ENCODE measurements around the gene LIMS2.

LIMS2 gene

GRCh38 chr2:127619203-127619590 is 56.1 kb downstream of the LIMS2 start:
- no peak for DNase-seq

- no peak for DNase-seq
Observed at GRCh38 chr2:127618551-127619202, 56.7 kb downstream of the LIMS2 start.

- no peak for DNase-seq
Observed at GRCh38 chr2:127615511-127616166, 59.7 kb downstream of the LIMS2 start.

- no peak for DNase-seq
Observed at GRCh38 chr2:127614731-127615130, 60.6 kb downstream of the LIMS2 start.

GRCh38 chr2:127614246-127614645 is 61.1 kb downstream of the LIMS2 start:
- DNase-seq, result no peak

GRCh38 chr2:127612111-127612822 is 63.1 kb downstream of the LIMS2 start:
- no peak for DNase-seq

GRCh38 chr2:127611076-127611925 is 64.0 kb downstream of the LIMS2 start:
- no peak for DNase-seq

- DNase-seq, result no peak
Observed at GRCh38 chr2:127610561-127610960, 64.8 kb downstream of the LIMS2 start.

- no peak for DNase-seq
Observed at GRCh38 chr2:127609818-127610217, 65.5 kb downstream of the LIMS2 start.

- DNase-seq, result no peak
Observed at GRCh38 chr2:127609031-127609751, 66.1 kb downstream of the LIMS2 start.

GRCh38 chr2:127608061-127609030 is 67.0 kb downstream of the LIMS2 start:
- no peak for DNase-seq

GRCh38 chr2:127607399-127607908 is 67.9 kb downstream of the LIMS2 start:
- no peak for DNase-seq

- no peak for DNase-seq
Observed at GRCh38 chr2:127606625-127607398, 68.5 kb downstream of the LIMS2 start.

- DNase-seq, result no peak
Observed at GRCh38 chr2:127605691-127606263, 69.6 kb downstream of the LIMS2 start.

GRCh38 chr2:127604986-127605385 is 70.3 kb downstream of the LIMS2 start:
- no peak for DNase-seq

- DNase-seq, result no peak
Observed at GRCh38 chr2:127599211-127599610, 76.1 kb downstream of the LIMS2 start.

GRCh38 chr2:127598711-127599110 is 76.6 kb downstream of the LIMS2 start:
- DNase-seq, result no peak

- no peak for DNase-seq
Observed at GRCh38 chr2:127597984-127598380, 77.3 kb downstream of the LIMS2 start.

GRCh38 chr2:127597046-127597983 is 78.0 kb downstream of the LIMS2 start:
- no peak for DNase-seq
